Muscle of leg (tissue), 11 donors: ENCODE measurements around the gene GALM. TPM values are rescaled to one million over a fixed set of nuclear protein-coding genes. Genes with fewer than 3 reads are reported as not detected.
"Not testable (repeated sequence)": the region's sequence is repeated elsewhere in the genome, so short reads cannot be mapped to it uniquely, and the experiment has no call there.

ENCODE experiments used
- DNase-seq: peaks from one replicate; pipeline ENCODE4 v3.0.0; 2013
- H3K27ac ChIP-seq: one replicate; pipeline ENCODE4 v1.5.1; 2013; ENCODE audit warnings: mild to moderate bottlenecking, low read length, control low read depth
- H3K27me3 ChIP-seq: one replicate; pipeline ENCODE4 v1.6.1; 2013; ENCODE audit warnings: low read length; ENCODE audit not compliant: control insufficient read depth, insufficient read depth
- H3K36me3 ChIP-seq: one replicate; pipeline ENCODE4 v1.6.1; 2013; ENCODE audit warnings: low read length; ENCODE audit not compliant: control insufficient read depth, insufficient read depth
- H3K4me1 ChIP-seq: one replicate; pipeline ENCODE4 v1.6.1; 2013; ENCODE audit warnings: low read length; ENCODE audit not compliant: control insufficient read depth, insufficient read depth
- H3K4me3 ChIP-seq: one replicate; pipeline ENCODE4 v1.5.1; 2013; ENCODE audit warnings: low read length, control low read depth
- H3K9me3 ChIP-seq: replicated peaks from 2 replicates; pipeline ENCODE4 v1.6.1; 2013; ENCODE audit warnings: low read depth, low read length; ENCODE audit not compliant: control insufficient read depth
- WGBS: methylation state at CpG from one replicate; pipeline ENCODE4 v1.1.5; 2013; ENCODE audit warnings: missing lambda C conversion rate; ENCODE audit not compliant: insufficient coverage; 5-methylcytosine and 5-hydroxymethylcytosine counted together
- polyA plus RNA-seq, 8 donors: library from polyadenylated mRNA; unstranded; fragments of 120-200 nt; gene quantifications; one replicate each; pipeline versions ENCODE4 v1.2.1 to v1.2.3, GENCODE V29; 2013; ENCODE audit warnings: inconsistent platforms in 1 of 8, low replicate concordance in 1 of 8; ENCODE audit not compliant: insufficient read length in 8 of 8, insufficient read depth in 1 of 8
- total RNA-seq: library from RNA; stranded (reverse); fragments of 120-200 nt; gene quantifications from one replicate; pipeline ENCODE4 v1.2.4, GENCODE V29; 2013

The GALM gene
- total and polyA plus RNA-seq, 9 donors: 9.4 to 15.0 (median 12.5) TPM

DNA sequence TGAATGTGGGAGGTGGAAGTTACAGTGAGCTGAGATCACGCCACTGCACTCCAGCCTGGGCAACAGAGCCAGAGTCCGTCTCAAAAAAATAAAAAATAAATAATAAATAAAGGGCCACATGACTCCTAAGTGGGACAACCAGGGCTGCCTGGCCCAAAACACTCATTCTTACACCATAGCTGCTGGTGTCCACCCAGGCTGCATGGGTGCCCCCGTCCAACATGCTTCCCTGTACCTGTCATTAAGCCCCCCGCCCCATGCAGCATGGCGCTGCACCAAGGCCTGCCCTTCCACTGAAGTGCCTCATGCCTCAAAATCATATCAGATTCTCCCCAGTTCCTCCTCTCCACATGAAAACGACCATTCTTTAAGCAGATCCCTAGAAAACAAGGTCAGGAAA is 10.8 kb downstream of the GALM start:
- Histone ChIP-seq H3K4me1 (no peaks in the 10 kb centered on the region), H3K36me3 (peaks cover 41% of the 10 kb centered on the region), H3K4me3 (no peak overlapping the region), H3K27ac (no peak overlapping the region), H3K9me3 (no peaks in the 10 kb centered on the region), H3K27me3 (no peaks in the 10 kb centered on the region)
- DNase-seq: no peak
- WGBS: 93% methylated on average over 3 of the region's 6 CpGs

- not testable (repeated sequence) for H3K27me3 ChIP-seq, H3K4me1 ChIP-seq, H3K4me3 ChIP-seq, DNase-seq, H3K9me3 ChIP-seq, H3K27ac ChIP-seq
- H3K36me3 ChIP-seq: peaks cover 43% of the 10 kb centered on the region
- 93% methylated on average over 5 of the region's 5 CpGs for WGBS
Measured at GRCh38 chr2:38680868-38681267, 15.0 kb downstream of the GALM start.

- Histone ChIP-seq H3K36me3 (peaks cover 41% of the 10 kb centered on the region), H3K9me3 (no peaks in the 10 kb centered on the region)
- no CpG with 5 or more reads among the region's 2 CpGs for WGBS
Measured at GRCh38 chr2:38682008-38682575, 16.2 kb downstream of the GALM start.

GRCh38 chr2:38682620-38683019 is 16.7 kb downstream of the GALM start:
- H3K27ac ChIP-seq: not testable (repeated sequence)

More at GRCh38 chr2:38682008-38682575, 16.2 kb downstream of the GALM start:
- H3K27me3 ChIP-seq: no peaks in the 10 kb centered on the region
- DNase-seq: no peak
- no peak overlapping the region for H3K4me3 ChIP-seq
- no peak overlapping the region for H3K27ac ChIP-seq
- no peaks in the 10 kb centered on the region for H3K4me1 ChIP-seq

GRCh38 chr2:38683766-38684165 is 17.9 kb downstream of the GALM start:
- Histone ChIP-seq H3K27ac (no peak overlapping the region), H3K36me3 (peaks cover 34% of the 10 kb centered on the region), H3K4me1 (no peaks in the 10 kb centered on the region), H3K9me3 (no peaks in the 10 kb centered on the region), H3K27me3 (no peaks in the 10 kb centered on the region), H3K4me3 (no peak overlapping the region)
- DNase-seq: no peak
- WGBS: no CpG with 5 or more reads among the region's 7 CpGs

More at GRCh38 chr2:38682620-38683019, 16.7 kb downstream of the GALM start:
- H3K36me3 ChIP-seq: peaks cover 37% of the 10 kb centered on the region
- not testable (repeated sequence) for H3K4me1 ChIP-seq, DNase-seq, H3K9me3 ChIP-seq, H3K4me3 ChIP-seq, H3K27me3 ChIP-seq
- 100% methylated on average over 3 of the region's 10 CpGs for WGBS

DNA sequence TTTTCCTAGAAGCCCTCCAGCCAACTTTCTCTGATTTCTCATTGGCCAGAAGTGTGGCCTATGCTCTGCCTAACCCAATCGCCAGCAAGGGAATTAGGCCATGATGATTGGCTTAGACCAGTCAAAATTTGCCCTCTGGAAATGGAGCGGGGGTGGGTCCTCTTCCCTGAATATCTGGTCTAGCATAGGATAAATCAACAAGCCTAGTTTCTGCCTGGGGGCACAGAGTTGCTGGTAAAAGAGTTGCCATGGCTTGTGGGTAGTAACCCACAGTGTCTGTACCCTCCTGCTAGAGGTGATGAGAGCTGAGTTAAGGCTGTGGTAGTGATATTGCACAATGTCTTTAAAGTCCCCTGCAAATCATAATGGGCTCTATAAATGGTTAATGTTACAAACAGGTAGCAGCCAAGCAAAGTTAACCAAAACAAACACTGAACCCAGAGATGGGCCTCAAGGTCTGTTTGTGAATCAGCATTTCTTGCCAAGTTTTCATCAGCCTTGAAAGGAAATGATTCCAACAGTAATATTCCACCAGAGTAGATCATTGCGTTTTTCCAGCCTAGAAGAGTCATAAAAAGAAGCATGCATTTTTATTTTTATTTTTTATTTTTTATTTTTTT is 19.3 kb downstream of the GALM start:
- Histone ChIP-seq H3K4me1 (no peaks in the 10 kb centered on the region), H3K4me3 (no peak overlapping the region), H3K27ac (no peak overlapping the region), H3K9me3 (no peaks in the 10 kb centered on the region), H3K36me3 (peaks cover 26% of the 10 kb centered on the region), H3K27me3 (no peaks in the 10 kb centered on the region)
- 100% methylated on average over 2 of the region's 3 CpGs for WGBS
- DNase-seq: peak; percentile 75

DNA sequence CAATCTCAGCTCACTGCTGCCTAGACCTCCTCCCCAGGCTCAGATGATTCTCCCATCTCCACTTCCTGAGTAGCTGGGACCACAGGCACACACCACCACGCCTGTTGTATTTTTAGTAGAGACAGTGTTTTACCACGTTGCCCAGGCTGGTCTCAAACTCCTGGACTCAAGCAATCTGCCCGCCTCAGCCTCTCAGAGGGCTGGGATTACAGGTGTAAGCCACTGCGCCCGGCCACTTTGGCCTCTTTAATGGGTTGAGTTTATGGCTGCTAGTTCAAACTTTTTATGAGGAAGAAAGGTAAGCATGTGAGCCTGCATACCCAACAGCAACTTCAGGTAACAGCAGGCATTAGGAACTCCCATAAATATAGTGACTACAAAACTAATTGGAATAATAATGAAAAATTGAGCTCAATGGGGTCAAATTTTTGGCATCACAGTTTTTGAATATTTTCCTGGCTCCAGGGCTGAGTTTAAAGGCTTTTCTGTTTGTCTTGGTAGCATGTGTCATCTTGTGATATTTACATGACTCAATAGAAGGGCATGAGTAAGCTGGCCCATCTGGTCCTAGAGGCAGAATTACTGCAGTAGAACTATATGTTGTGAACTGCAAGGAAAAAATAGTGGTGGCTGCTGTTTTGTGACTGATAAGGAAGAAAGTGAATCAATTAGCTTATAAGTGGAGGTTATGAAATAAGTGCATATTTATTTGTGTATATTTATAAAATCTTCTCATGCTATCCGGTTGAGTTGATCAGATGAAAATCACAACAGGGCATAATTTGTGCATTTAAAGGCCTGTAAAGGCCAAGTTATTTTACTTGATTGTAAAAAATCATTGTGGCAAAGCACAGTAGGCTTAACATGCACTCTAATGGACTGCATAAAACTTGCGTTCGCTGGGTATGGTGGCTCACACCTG is 24.8 kb downstream of the GALM start:
- H3K36me3 ChIP-seq: peaks cover 17% of the 10 kb centered on the region
- H3K27ac ChIP-seq: no peak overlapping the region
- no peaks in the 10 kb centered on the region for H3K27me3 ChIP-seq
- no peaks in the 10 kb centered on the region for H3K9me3 ChIP-seq
- DNase-seq: no peak
- WGBS: 85% methylated on average over 4 of the region's 8 CpGs
- no peaks in the 10 kb centered on the region for H3K4me1 ChIP-seq
- no peak overlapping the region for H3K4me3 ChIP-seq

- H3K4me1 ChIP-seq: no peaks in the 10 kb centered on the region
- no peak overlapping the region for H3K4me3 ChIP-seq
- no peaks in the 10 kb centered on the region for H3K27me3 ChIP-seq
- no peaks in the 10 kb centered on the region for H3K9me3 ChIP-seq
- no CpG with 5 or more reads among the region's 2 CpGs for WGBS
- H3K36me3 ChIP-seq: peaks cover 10% of the 10 kb centered on the region
- no peak for DNase-seq
- no peak overlapping the region for H3K27ac ChIP-seq
Measured at GRCh38 chr2:38691994-38692393, 26.1 kb downstream of the GALM start.

- Histone ChIP-seq H3K9me3 (no peaks in the 10 kb centered on the region), H3K4me3 (no peak overlapping the region), H3K36me3 (peaks cover 7% of the 10 kb centered on the region), H3K27me3 (no peaks in the 10 kb centered on the region), H3K27ac (no peak overlapping the region), H3K4me1 (no peaks in the 10 kb centered on the region)
- 87% methylated on average over 7 of the region's 8 CpGs for WGBS
- DNase-seq: no peak
Measured at GRCh38 chr2:38692636-38693318, 26.9 kb downstream of the GALM start.
